Prostate gland (tissue), 2 donors: ENCODE results near the gene C16orf78.

Experiments
- POLR2AphosphoS5 ChIP-seq: sonication (generic); formaldehyde crosslinking; IDR thresholded peaks from one replicate; pipeline ENCODE4 v1.6.1; 2017; ENCODE audit warnings: antibody characterized with exemption
- TF ChIP-seq, protein P1 (sequence below), 4 experiments: fragments of 200-600 bp in 2 of 4; fragments of 450-650 bp in 2 of 4; sonication (generic) in 2 of 4; IDR thresholded peaks; 1 replicate in 3 of 4; 2 replicates in 1 of 4; pipeline ENCODE4 v1.5.1; 2016 to 2019; ENCODE audit warnings: antibody characterized with exemption in 4 of 4, mild to moderate bottlenecking in 2 of 4, moderate library complexity in 2 of 4

DNA sequence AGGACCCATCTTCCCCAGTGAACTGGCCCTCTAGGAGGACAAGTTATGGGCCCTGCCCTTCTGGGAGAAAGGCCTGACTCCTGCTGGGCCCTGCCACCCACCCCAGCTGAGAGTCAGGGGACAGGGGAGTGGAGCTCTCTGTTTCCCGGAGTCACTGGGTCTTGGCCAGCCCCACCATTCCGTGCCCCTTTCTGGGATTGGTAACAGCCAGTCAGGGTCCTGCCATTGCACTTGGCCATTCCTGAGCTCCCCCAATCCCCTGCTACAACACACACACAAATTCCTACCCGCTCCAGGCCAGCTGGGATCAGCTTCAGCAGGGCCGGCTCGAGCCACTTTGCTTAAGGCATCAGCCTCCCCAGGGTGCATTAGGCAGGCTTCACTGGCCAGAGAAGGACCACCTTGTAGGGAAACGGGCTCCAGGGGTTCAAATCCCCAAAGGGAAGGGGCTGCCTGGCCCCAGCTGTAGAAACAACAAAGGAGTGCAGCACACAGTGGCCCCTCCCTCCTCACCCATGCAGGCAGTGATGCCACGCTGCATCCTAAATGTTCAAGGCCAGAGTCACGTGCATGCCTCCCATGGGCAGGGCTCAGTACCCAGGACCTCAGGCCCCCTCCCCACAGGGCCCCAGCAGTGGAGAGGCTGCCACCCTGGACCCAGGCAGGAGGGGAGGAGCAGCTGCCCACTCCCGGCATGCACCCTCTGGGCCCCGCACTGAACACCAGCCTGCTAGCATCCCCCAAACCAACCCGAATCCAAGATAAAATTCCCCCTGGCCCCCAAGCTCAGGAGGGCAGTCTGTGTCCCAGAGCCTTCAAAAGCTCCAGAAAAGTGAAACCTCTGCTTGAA lies 37.7 kb downstream of the C16orf78 start:
- TF ChIP-seq, protein P1, sequence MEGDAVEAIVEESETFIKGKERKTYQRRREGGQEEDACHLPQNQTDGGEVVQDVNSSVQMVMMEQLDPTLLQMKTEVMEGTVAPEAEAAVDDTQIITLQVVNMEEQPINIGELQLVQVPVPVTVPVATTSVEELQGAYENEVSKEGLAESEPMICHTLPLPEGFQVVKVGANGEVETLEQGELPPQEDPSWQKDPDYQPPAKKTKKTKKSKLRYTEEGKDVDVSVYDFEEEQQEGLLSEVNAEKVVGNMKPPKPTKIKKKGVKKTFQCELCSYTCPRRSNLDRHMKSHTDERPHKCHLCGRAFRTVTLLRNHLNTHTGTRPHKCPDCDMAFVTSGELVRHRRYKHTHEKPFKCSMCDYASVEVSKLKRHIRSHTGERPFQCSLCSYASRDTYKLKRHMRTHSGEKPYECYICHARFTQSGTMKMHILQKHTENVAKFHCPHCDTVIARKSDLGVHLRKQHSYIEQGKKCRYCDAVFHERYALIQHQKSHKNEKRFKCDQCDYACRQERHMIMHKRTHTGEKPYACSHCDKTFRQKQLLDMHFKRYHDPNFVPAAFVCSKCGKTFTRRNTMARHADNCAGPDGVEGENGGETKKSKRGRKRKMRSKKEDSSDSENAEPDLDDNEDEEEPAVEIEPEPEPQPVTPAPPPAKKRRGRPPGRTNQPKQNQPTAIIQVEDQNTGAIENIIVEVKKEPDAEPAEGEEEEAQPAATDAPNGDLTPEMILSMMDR (IDR thresholded peaks at IDR 0.05) = no peak
- TF ChIP-seq POLR2AphosphoS5 = no peak
